Measurements from ENCODE around the gene VPS35L.
"Not testable (repeated sequence)": the region's sequence is repeated elsewhere in the genome, so short reads cannot be mapped to it uniquely, and the experiment has no call there.

The VPS35L gene

GRCh38 chr16:19542138-19542821, 13.2 kb upstream of the VPS35L start:
- no peak for DNase-seq

DNA sequence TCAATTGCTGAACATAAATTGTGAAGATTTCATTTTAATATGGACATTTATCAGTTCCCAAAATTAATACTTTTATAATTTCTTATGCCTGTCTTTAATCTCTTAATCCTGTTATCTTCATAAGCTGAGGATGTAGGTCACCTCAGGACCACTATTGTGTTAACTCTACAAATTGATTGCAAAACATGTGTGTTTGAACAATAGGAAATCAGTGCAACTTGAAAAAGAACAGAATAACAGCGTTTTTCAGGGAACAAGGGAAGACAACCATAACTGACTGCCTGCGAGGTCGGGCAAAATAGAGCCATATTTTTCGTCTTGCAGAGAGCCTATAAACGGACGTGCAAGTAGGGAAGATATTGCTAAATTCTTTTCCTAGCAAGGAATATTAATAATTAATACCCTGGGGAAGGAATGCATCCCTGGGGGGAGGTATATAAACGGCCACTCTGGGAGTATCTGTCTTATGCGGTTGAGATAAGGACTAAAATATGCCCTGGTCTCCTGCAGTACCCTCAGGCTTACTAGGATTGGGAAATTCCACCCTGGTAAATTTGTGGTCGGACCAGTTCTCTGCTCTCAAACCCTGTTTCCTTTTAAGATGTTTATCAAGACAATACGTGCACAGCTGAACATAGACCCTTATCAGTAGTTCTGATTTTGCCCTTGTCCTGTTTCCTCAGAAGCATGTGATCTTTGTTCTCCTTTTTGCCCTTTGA, 12.1 kb upstream of the VPS35L start:
- not testable (repeated sequence) for DNase-seq

DNA sequence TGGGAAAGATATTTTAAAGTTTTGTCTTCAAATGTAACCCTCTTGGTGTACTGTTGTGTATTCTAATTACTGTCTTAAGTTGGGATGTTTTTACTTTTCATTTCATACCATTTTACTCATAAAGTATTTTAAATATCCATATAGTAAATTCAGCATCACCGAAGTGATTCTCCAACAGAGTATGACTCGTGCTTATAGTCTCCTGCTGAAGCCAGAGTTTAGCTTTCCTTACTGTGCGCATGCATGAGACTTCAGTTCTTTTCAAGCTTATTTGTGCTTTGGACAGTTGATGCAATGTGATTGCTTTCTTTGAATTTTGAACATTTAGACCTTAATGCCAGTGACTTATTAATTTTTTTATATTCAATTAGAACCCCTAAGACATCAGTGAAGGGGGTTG, 7.4 kb upstream of the VPS35L start:
- DNase-seq, result no peak

GRCh38 chr16:19549673-19550072, 5.8 kb upstream of the VPS35L start:
- no peak for DNase-seq

- DNase-seq, result no peak
These were observed 652 bp downstream of the VPS35L start for GRCh38 chr16:19555938-19556771.

DNA sequence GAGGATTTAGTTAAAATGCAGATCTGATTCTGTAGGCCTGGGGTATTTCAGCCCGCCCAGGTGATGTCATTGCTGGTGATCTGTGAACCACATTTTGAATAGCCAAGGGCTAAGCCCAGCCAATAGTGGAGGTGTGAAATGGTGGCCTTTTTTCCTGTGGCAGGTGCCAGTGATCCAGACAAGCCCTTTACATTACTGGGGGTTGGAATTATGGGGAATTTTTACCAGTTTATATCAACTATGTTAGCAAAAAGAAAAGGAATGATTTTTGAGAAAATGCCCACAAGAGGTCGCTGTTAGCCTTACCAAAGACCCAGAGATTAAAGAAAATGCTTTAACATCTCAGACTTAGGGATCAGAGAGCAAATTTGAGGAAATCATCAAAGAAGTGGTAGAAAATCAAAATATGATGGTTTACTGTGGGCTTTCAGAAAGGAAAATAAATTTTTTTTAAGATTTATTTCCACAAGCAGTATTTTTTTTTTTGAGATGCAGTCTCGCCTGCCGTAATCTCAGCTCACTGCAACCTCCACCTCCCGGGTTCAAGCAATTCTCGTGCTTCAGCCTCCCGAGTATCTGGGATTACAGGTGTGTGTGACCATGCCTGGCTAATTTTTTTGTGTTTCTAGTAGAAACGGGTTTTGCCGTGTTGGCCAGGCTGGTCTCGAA, 3.9 kb downstream of the VPS35L start:
- DNase-seq, result no peak

DNA sequence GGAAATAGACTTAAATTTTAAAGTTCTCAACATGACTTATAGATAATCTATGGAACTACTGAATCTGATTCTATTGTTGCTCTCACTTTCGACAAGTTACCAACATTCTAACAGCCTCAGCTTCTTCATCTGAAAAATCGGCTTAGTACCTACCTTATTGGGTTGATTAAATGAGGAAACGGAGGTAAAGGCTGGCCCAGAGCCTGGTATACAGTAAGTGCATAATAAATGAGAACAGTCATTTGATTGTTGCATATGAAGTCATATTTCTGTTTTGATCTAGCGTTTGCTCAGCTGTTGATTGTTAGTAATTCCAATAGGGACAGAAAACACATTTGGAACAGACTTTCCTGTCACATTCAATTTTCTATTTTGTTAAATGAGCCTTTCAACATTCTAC, 4.6 kb downstream of the VPS35L start:
- DNase-seq, result no peak

DNA sequence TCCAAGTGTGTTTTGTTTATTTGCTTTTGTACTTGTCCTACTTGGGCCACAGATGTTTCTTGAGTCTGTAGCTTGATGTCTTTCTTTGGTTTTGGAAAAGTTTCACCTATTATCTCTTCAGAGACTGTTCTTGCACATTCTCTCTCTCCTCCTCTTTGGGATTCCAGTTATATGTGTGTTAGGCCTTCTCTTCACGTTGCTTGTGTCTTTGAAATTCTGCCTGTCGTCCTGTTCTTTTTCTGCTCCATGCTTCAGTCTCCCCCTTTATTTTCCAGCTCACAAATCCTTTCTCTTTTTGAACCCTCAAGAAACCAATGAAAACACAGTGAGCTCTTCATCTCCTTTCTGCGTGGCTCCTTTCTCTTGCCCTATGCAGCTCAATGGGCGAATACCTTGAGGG, 7.9 kb downstream of the VPS35L start:
- DNase-seq, result no peak

DNA sequence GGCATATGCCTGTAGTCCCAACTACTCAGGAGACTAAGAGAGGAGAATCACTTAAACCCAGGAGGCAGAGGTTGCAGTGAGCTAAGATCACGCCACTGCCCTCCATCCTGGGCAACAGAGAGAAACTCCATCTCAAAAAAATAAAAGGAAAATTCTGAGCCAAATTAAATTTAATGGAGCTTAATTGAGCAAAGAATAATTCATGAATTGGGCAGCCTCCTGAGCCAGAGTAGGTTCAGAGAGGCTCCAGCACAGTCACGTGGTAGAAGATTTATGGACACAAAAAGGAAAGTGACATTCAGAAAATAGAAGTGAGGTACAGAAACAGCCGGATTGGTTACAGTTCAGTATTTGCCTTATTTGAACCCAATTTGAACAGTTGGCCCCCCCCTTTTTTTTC, 10.9 kb downstream of the VPS35L start:
- DNase-seq, result no peak

GRCh38 chr16:19567560-19567959, 12.1 kb downstream of the VPS35L start:
- no peak for DNase-seq

DNA sequence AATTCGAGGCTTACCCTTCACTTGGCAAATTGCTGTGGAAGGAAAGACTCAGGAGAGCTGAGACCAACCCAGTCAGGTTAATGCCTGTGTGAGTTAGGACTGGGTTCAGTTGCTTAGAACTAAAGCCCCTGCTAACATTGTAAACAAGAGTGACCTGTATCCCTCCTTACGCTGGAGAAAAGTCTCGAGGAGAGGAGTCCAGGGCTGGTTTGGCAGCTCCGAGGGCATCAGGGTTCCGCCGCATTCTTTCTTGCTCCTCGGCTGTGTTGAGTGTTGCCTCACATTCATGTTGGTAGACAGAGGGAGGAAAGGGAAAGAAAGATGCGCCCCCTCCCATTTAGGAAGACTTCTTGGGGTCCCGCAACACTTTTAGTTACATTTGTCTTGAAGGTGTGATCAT, 18.5 kb downstream of the VPS35L start:
- no peak for DNase-seq

DNA sequence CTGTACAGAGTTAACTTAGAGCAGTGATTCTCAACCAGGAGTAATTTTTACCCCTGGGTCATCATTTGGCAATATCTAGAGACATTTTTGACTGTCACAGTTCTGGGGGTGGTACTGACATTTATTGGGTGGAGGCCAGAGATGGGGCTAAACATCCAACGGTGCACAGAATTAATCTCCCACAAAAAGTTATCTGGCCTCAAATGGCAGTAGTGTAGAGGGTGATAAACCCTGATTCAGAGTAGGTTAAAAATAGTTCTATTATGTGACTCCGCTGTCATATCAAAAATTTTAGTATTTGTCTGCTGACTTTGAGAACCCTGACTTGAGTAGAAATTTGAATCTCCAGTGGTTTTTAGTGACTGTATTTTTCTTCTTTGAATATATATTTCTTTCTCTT, 19.1 kb downstream of the VPS35L start:
- no peak for DNase-seq

DNA sequence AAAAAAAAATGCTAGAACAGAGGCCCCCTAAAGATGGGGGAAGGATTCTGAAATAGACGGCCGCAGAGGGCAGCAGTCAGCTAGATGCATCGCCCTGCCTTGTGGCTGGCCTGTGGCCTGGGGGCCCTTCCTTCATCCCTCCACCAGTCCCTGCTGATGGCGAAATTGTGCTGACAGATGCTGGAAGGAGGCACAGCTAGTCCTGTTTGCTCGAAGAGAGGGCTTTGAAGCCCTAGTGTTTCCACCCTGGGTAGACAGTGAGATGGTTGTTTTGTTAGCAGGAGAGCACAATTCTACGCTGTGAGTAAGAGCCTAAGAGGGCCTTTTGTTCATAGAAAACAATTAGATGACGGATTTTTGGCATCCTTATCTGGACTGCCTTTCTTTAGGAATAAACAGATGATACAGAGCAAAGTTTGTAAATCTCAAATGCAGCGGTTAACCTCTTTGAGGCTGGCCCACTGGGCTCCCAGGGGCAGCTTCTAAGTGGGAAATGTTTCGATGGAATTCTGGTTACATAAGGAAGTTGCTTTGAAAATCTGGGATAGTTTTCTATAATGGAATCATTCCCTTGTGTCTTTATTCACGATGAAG, 23.0 kb downstream of the VPS35L start:
- DNase-seq, result no peak

DNA sequence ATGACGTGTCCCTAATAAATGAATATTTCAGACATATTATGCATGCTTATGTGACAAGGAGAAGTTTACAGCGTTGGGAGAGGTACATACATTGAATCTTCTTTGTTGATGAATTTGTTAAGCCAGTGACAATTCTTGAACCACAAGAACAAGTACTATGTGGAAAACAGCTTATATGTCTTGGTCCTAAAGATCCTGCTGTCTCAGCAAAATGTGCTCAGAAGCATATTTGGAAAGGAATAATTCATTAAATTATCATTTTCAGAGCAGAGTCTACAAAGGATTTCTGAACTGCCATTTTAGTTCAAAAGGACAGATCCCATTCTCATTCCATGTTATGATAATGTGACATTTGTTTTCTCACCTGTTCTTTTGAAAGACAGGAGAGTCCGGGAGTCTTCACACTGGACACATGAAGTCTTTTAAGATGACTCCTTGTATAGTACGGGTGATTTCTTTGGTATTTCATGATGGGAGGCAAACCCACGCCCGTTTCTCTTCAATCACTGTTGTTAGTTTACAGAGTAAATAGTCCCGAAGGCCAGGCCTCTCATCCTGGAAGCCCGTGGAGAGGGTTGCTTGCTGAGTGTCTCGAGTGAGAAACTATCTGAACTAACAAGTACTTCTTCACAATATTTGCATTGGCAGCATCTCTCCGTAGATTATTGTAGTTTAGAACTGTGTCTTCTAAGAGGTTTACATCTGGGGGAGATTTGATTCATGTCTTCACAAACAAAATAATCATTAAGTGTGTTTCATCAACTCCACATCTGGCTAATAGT, 26.7 kb downstream of the VPS35L start:
- DNase-seq, result no peak

- no peak for DNase-seq
These were observed 28.3 kb downstream of the VPS35L start for GRCh38 chr16:19583665-19584300.

GRCh38 chr16:19588661-19589060, 33.2 kb downstream of the VPS35L start:
- DNase-seq, result no peak

GRCh38 chr16:19589106-19589505, 33.6 kb downstream of the VPS35L start:
- no peak for DNase-seq

DNA sequence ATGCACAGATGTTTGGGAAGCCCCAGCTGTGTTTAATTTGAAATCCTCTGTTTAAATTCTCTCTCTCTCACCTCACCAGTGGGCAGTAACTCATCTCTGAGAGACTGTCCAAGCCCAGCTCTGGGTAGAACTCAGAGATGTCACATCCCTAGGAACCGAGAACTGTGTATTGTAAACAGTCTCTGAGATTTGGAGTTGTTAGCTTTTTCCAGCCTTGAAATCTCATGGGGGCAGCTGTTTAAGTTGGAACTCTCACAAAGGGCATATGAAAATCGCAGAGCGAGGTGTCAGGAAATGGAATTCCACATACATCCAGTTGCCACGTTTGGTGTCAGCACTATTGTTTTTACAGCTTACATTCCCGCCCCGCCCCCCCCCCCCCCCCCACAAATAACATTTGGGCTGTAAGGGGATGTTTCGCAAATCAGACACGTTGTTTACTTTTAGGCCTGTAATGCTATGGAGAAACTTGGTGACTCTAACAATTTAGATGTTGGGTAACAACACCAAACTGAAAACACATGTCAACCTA, 34.3 kb downstream of the VPS35L start:
- no peak for DNase-seq

DNA sequence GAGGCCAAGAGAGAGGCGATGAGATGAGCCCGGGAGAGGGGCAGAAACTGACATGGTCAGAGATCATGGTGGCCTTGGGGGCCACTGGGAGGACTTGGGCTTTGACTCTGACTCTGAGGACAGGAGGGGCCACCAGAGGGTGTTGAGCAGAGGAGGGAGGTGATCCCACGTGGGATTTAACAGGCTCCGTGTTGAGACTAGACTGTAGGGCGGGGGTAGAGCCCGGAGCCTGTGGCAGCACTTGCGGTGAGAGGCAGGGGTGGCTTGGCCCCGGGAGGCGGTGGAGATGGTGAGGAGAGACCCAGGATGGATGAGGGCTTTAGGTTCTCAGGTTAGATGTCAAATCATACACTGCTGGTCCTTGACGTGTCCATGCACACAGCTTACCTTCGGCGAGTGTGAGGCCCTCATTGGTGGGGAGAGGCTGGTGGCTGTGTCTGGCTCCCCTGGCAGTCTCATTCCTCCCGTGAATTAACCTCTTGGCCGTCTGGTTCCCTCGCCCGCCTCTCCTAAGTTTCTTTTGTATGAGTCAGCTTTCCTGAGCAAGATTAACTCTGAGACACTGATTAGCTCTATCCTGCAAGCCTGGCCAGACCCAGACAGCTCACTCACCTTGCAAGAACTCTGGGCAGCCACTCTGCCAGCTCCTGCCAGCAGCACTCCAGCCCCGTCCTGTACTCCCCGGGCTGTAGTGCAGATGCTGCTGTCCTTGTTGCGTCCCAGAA, 39.7 kb downstream of the VPS35L start:
- no peak for DNase-seq

DNA sequence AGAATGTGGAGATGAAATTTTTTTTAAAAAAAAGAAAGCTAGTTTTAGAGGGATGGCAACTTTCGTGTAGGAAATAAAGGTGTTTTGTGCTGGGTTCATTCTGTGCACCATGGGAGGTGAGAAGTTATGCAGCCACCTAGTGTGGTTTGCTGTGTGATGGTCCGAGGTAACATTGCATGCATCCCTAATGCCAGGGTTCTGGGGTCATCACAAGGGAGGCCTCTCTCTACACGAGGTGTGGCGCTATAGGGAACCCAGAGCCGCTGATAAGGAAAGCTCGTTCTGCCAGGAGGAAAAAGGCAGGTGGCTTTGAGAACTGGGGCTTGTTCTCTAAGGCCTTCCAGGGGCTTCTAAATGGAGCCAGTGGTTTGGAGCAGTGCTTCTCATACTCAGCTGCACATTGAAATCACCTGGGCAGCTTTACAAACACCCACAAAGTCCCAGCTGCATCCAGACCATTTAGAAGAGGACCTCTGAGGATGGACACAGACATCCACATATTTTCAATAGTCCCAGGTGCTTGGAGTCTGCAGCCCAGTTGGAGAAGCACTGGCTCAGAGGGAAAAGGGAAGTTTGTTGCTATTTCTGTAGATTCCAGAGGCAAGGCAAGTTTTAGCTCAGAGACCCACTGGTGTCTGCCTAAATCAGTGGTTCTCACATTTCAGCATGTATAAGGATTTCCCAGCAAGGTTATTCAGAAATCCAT, 43.5 kb downstream of the VPS35L start:
- no peak for DNase-seq

All from cortex of kidney (tissue), 1 donor.